AG10803 (cell line): ENCODE results near the gene BTBD9.

Source experiments
- DNase-seq: peaks from one replicate; pipeline ENCODE4 v3.0.0; 2010; ENCODE audit warnings: low read depth
- H3K4me3 ChIP-seq: 2 replicates; pipeline ENCODE4 v1.5.1; 2011; ENCODE audit warnings: mild to moderate bottlenecking, low read length, control low read depth
- TF ChIP-seq, protein P1 (sequence below): conservative IDR thresholded peaks from 2 replicates; pipeline ENCODE4 v1.5.1; 2011; ENCODE audit warnings: mild to moderate bottlenecking, low read length, control low read depth, inconsistent platforms

Gene BTBD9

DNA sequence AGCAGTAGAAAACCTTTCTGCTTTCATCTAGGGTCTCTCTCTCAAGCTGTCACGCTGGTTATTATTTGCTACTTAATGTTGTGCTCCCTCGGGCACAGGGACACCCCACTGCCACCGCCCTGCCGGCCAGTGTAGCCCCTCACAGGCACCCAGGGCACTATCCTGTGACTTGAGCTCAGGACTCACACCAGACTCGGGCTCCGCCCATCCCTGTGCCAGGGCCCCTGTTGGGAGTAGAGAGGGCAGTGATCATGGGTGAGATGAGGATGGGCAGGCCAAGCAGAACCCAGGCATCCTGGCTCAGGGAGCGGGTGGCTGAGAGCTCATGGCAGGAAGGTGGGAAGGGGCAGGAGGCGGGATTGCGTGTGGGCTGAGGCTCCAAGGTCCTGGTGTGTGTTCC lies 448.3 kb downstream of the BTBD9 start:
- no peak overlapping the region for H3K4me3 ChIP-seq
- TF ChIP-seq, protein P1, sequence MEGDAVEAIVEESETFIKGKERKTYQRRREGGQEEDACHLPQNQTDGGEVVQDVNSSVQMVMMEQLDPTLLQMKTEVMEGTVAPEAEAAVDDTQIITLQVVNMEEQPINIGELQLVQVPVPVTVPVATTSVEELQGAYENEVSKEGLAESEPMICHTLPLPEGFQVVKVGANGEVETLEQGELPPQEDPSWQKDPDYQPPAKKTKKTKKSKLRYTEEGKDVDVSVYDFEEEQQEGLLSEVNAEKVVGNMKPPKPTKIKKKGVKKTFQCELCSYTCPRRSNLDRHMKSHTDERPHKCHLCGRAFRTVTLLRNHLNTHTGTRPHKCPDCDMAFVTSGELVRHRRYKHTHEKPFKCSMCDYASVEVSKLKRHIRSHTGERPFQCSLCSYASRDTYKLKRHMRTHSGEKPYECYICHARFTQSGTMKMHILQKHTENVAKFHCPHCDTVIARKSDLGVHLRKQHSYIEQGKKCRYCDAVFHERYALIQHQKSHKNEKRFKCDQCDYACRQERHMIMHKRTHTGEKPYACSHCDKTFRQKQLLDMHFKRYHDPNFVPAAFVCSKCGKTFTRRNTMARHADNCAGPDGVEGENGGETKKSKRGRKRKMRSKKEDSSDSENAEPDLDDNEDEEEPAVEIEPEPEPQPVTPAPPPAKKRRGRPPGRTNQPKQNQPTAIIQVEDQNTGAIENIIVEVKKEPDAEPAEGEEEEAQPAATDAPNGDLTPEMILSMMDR = no peak
- no peak for DNase-seq

DNA sequence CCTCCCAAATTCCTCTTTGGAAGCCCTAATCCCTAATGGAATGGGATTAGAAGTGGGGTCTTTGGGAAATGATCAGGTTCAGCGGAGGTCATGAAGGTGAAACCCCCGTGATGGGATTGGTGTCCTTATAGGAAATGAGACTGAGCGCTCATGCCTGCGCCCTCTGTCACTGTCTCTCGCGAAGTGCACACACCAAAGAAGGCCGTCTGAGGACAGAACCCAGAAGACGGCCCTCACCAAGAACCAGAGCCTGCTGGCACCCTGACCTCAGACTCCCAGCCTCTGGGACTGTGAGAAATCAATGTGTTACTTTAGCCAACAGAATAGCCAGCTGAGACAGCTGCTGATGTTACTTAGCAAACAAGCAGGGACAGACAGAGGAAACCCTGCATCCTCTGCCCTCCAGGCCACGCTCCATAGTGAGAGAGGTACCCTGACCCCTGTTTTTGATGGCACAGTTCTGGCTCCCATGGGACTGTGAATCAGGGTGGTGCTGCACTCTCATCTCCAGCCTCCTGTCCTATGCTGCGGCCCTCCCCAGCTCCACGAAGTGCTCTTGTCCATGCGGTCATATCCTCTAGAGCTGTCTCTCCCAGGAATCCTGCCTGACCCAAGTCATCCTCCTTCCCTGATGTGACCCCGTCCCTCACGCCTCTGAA lies 450.9 kb downstream of the BTBD9 start:
- TF ChIP-seq, protein P1 = no peak
- DNase-seq = no peak
- no peak overlapping the region for H3K4me3 ChIP-seq

DNA sequence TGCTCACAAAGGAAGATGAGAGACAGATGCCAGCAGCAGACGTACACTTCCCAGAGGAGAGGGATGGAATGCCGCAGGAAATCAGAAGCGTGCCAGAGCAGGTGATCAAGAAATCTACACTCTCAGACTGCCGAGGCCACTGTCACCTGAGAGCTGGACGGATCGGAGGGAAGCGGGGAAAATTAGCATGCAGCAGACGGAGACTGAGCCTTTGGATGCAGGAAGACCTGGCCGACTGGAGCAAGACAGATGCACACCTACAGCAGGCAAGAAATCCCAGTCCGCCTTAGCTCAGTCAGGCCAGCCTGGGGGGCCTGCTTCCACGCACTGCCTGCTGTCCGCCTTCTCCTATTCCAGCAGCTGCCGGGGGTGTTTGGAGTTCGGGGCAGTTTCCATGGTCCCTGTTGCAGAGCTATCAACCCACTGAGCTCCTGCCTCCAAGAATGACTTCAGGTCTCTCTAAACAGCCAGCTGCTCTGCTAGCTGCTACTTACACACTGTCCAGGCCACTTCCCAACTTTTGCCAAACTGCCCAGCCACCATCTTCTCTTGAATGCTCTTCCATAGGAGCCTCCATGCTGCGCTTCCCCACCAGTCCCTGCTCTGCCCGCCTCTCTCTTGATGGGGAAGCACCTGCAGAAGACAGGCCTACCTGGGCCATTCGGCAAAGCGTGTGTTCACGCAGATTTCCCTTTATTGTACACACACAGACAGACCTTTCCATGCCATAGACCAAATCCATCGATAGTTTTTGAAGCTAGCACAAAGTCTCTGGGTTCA lies 451.7 kb downstream of the BTBD9 start:
- TF ChIP-seq, protein P1 = no peak
- DNase-seq = no peak
- H3K4me3 ChIP-seq = no peak overlapping the region

DNA sequence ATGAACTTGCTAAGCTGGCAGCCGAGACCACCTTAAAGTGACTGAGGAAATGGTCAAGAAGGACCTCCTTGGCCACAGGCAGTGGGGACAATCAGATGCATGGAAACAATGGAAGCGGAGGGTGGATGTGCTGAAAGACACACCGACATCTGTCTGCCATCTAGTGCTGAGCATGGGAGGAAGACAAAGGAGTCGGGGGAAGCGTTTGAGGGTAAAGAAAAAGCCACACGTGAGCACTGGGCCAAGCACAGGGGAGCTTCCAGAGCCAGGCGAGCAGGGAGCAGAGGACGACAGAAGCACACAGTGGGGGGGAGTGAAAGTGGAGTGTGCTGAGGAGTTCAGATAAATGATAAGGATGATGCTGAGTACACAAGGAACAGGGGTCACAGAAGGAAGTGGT lies 452.4 kb downstream of the BTBD9 start:
- H3K4me3 ChIP-seq = no peak overlapping the region
- TF ChIP-seq, protein P1 = no peak
- no peak for DNase-seq

DNA sequence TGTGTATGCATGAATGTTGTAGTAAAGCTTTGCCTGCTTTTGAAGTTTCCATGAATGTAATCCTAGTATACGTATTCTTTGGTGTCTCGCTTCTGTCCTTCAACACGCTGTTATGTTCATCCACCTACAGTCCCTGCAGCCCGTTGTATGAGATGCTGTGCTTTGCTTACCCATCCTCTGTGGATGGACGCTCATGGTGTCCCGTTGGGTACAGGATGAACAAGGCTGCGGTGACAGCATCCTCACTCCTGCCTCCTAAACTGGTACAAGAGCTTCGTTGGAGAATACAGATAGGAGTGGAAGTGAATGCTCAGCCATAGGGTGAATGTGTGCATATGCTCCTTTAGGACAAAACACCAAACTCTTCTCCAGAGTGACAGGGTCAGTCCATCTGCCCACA lies 454.0 kb downstream of the BTBD9 start:
- TF ChIP-seq, protein P1 = no peak
- H3K4me3 ChIP-seq = no peak overlapping the region
- no peak for DNase-seq

DNA sequence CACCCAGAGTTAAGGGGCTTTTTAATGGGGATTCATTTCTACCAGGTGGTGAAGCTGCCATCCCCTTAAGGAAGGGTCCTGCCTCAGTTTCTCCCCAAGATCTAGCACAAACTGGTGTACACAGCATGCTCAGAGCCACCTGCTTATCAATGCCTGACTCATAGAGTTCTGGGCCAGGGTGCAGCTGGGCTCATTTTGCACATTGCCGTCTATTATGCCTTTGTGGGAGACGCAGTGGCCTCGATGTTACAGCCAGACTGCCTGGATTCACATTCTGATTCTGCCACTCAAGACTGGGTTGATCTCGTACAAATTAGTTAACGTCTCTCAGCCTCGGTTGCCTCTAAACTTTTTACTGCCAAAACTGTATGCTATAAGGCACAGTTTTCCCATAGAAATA lies 454.5 kb downstream of the BTBD9 start:
- no peak for DNase-seq
- TF ChIP-seq, protein P1 = no peak
- no peak overlapping the region for H3K4me3 ChIP-seq

DNA sequence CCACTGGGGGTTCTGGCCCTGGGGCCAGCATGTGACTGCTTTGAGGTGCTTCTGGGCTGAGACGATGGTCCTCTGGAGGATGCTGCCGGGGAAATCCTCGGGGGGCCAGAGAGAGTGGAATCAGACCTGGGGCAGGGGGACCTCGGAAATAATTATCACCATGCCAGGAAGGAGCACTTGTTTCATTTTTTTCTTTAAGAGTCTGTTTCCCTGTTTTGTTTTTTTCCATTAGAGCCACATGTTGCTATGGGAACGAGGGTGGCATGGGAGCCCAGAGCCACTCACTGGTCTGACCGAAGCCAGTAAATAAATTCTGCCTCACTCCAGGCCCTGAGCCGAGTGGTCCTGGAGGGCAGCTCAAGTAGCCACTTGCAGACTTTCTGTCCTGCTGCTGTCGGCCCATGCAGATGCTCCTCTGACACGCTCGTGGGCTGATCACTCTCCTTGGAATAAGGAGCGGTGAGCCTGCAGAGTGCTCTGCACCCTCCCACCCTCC lies 455.1 kb downstream of the BTBD9 start:
- no peak for DNase-seq
- H3K4me3 ChIP-seq = no peak overlapping the region
- TF ChIP-seq, protein P1 = no peak
